HG03159 (cell line): ENCODE measurements around the gene PDLIM5.
"Not testable (repeated sequence)": the region's sequence is repeated elsewhere in the genome, so short reads cannot be mapped to it uniquely, and the experiment has no call there.

Experiments used
- ATAC-seq: cut with Tn5 transposase; IDR thresholded peaks from one replicate; pipeline ENCODE4 v1.9.1; 2021; ENCODE audit warnings: mild to moderate bottlenecking, moderate library complexity; ENCODE audit not compliant: unreplicated experiment

PDLIM5 gene

GRCh38 chr4:94639298-94639697, 187.6 kb downstream of the PDLIM5 start:
- no peak for ATAC-seq

- no peak for ATAC-seq
Observed at GRCh38 chr4:94640151-94640550, 188.4 kb downstream of the PDLIM5 start.

- no peak for ATAC-seq
Observed at GRCh38 chr4:94641702-94642560, 190.2 kb downstream of the PDLIM5 start.

- ATAC-seq, result no peak
Observed at GRCh38 chr4:94642561-94642866, 190.8 kb downstream of the PDLIM5 start.

GRCh38 chr4:94648699-94649098, 197.0 kb downstream of the PDLIM5 start:
- ATAC-seq, result no peak

GRCh38 chr4:94649381-94650133, 197.8 kb downstream of the PDLIM5 start:
- no peak for ATAC-seq

GRCh38 chr4:94650134-94650495, 198.4 kb downstream of the PDLIM5 start:
- no peak for ATAC-seq

GRCh38 chr4:94650690-94651089, 198.9 kb downstream of the PDLIM5 start:
- ATAC-seq, result no peak

- no peak for ATAC-seq
Observed at GRCh38 chr4:94653095-94653649, 201.4 kb downstream of the PDLIM5 start.

- ATAC-seq, result no peak
Observed at GRCh38 chr4:94653984-94654609, 202.4 kb downstream of the PDLIM5 start.

GRCh38 chr4:94654714-94655113, 203.0 kb downstream of the PDLIM5 start:
- ATAC-seq, result no peak

GRCh38 chr4:94660614-94661013, 208.9 kb downstream of the PDLIM5 start:
- ATAC-seq, result no peak

GRCh38 chr4:94665021-94665420, 213.3 kb downstream of the PDLIM5 start:
- not testable (repeated sequence) for ATAC-seq

GRCh38 chr4:94665500-94666404, 214.0 kb downstream of the PDLIM5 start:
- ATAC-seq, result no peak

- no peak for ATAC-seq
Observed at GRCh38 chr4:94668724-94669123, 217.0 kb downstream of the PDLIM5 start.

- no peak for ATAC-seq
Observed at GRCh38 chr4:94669672-94670664, 218.2 kb downstream of the PDLIM5 start.

GRCh38 chr4:94671113-94671512, 219.4 kb downstream of the PDLIM5 start:
- ATAC-seq, result no peak

- ATAC-seq, result no peak
Observed at GRCh38 chr4:94673961-94674360, 222.2 kb downstream of the PDLIM5 start.

- no peak for ATAC-seq
Observed at GRCh38 chr4:94676970-94677369, 225.2 kb downstream of the PDLIM5 start.
